Renal pelvis (tissue), 4 donors: Measurements from ENCODE around the gene AOC3. TPM values are rescaled to one million over a fixed set of nuclear protein-coding genes. Genes with fewer than 3 reads are reported as not detected.
"Not testable (repeated sequence)": the region's sequence is repeated elsewhere in the genome, so short reads cannot be mapped to it uniquely, and the experiment has no call there.

Experiments used
- DNase-seq: peaks from one replicate; pipeline ENCODE4 v3.0.0-alpha.2; 2013
- polyA plus RNA-seq, 3 donors: library from polyadenylated mRNA; unstranded; fragments of 120-200 nt; gene quantifications; one replicate each; pipeline ENCODE4 v1.2.1, GENCODE V29; 2013; ENCODE audit not compliant: insufficient read length in 3 of 3

AOC3 gene
- polyA plus RNA-seq, 3 donors: 5.4 to 6.2 (median 5.5) TPM

DNA sequence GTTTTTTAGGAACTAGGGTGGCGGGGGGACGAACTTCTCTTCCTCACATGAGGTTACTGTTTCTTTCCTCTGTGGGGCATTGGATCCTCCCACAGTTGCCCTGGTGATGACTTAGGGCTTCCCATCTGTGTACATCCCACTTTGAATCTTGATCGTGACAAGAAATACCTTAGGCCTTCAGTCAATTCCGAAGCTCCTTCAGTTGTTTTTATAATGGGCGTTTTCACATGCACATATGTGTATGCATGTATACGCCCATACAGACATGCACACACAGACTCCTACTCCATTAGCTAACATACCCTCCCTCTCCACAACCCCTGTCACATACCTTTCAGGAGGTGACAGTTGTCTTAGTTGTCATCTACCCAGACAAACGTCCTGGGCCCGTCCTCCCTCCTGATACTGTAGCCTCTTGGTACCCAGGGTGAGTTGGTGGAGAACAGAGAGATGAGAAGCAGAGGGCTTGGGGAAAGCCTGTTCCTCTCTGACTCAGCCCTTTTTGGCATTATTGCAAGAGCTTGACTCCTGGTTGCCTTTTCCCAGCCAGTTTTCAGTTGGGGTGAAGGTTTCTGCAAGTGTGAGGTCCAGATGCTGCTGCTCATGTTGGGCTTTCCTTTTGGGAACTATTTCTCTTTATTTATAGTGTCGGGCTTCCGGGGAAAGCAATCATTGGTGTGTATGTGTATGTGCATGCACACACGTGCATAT lies 8.9 kb upstream of the AOC3 start:
- DNase-seq: no peak

DNA sequence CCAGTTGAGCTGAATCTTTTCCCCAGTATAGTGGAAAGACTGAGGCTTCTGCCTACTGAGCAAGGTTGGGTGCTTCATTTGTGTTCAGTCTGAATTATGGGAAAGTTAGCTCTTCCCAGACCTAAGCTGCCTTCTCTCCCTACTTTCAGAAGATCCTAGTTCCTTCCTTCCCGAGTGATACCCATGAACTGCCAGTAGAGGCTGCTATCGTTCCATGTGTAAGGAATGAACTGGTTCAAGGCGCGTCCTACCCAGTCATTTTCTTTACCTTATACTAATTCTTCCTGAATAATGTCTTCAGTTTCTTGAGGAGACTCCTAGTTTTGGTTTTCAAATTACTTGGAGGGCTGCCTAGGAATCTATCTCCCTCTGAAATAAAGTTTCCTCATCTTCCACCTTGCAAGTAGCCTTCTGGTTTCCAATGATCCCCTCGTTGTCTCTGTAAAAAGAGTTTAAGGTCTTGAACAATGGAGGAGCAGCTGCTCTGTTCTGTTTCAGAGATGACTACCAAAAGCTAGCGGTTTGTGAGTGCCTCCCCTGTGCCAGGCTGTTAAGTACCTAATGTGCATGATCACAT lies 7.6 kb upstream of the AOC3 start:
- DNase-seq: peak; percentile 69

- no peak for DNase-seq
These were observed 6.7 kb upstream of the AOC3 start, which contains the start of gene AOC2 for GRCh38 chr17:42844271-42844670. Gene AOC2 (plus strand): TSS chr17:42844580. CDS start chr17:42844627, 47 bp downstream.

GRCh38 chr17:42844761-42845555 lies 6.0 kb upstream of the AOC3 start:
- DNase-seq: no peak

GRCh38 chr17:42845556-42845917 lies 5.5 kb upstream of the AOC3 start:
- DNase-seq: no peak

DNA sequence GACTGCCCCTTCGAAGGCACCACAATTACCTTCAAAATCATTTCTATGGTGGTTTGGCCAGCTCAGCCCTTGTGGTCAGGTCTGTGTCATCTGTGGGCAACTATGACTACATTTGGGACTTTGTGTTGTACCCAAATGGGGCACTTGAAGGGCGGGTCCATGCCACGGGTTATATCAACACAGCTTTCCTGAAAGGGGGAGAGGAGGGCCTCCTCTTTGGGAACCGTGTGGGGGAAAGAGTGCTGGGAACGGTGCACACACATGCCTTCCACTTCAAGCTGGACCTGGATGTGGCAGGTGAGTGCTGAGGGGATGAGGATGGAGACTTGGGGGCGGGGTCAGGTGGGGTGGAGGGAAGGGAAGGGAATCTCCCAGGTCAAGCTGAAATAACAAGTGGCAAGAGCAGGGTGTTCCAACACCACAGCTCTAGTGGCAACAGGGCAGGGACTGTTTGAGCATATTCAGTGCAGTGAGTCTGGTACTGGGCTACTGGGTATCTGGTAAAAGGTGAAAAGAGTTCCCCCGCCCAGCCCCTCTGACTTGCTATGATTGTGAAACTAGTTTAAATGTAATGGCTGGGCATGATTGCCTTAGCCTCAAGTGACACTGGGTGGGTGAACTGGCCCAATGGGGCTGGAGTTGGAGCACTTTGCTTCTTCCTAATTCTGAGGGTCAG lies 4.9 kb upstream of the AOC3 start:
- DNase-seq: no peak

GRCh38 chr17:42846594-42847280 lies 4.3 kb upstream of the AOC3 start:
- DNase-seq: no peak

- DNase-seq: no peak
These were observed 2.9 kb upstream of the AOC3 start for GRCh38 chr17:42848093-42848492.

DNA sequence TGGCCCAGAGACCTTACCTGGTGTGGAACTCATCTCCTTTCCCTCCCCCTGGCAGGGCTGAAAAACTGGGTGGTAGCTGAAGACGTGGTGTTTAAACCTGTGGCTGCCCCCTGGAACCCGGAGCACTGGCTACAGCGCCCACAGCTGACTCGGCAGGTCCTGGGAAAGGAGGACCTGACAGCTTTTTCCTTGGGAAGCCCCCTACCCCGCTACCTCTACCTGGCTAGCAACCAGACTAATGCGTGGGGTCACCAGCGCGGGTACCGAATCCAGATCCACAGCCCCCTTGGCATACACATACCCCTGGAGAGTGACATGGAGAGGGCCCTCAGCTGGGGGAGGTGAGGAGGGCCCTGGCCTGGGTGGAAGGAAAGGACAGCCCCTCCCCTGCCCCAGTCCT lies 2.0 kb upstream of the AOC3 start:
- DNase-seq: no peak

- no peak for DNase-seq
These were observed 1.4 kb upstream of the AOC3 start for GRCh38 chr17:42849451-42850181.

GRCh38 chr17:42851371-42852240 lies 607 bp downstream of the AOC3 start:
- not testable (repeated sequence) for DNase-seq

DNA sequence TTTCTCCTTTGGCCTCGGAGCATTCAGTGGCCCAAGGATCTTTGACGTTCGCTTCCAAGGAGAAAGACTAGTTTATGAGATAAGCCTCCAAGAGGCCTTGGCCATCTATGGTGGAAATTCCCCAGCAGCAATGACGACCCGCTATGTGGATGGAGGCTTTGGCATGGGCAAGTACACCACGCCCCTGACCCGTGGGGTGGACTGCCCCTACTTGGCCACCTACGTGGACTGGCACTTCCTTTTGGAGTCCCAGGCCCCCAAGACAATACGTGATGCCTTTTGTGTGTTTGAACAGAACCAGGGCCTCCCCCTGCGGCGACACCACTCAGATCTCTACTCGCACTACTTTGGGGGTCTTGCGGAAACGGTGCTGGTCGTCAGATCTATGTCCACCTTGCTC lies 1.4 kb downstream of the AOC3 start:
- no peak for DNase-seq

DNA sequence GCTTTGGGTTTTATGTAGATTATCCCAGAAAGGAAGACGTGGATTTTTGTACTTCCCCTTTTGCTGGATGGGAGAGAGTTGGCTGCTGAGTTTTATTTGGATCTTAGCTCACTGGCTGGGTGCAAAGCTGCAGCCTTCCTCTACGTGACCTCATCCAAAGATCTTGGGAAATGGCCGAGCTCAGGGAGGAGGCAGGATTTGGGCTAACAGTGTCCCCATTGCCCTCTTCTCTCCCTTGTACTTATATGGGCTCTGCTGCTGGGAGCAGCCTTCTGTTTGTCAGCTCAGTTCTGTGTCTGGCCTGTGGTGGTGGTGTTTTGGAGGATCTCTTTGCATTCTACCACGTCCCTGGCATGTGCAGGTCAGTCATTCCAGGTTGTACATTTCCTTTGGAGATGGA lies 2.0 kb downstream of the AOC3 start:
- DNase-seq: no peak

GRCh38 chr17:42853597-42853967 lies 2.6 kb downstream of the AOC3 start:
- DNase-seq: no peak

DNA sequence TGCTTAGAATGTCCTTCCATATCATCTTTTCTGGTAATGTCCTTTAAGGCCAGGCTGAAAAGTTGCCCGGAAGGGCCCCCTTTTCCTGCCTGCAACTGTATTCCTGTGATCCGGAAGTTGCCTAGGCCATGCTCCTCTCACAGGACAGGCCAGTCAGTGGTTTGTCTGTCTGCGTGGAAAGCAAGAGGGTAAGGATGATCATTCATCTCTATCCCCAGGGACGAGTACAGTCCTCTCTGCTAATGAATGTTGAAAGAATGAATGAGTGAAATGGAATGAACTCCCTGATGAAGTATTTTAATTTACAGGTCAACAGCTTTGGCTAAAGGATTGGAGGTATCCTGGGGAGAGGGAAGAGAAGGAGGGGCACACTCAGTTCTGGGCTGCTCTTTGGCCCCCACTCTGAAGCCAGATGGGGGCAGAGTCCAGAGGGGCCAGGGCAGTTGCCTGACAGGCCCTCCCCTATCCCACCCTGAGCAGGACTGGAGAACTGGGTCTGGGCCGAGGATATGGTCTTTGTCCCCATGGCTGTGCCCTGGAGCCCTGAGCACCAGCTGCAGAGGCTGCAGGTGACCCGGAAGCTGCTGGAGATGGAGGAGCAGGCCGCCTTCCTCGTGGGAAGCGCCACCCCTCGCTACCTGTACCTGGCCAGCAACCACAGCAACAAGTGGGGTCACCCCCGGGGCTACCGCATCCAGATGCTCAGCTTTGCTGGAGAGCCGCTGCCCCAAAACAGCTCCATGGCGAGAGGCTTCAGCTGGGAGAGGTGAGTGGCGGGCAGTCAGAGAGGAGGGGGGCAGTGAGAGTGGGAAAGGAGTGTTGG lies 3.2 kb downstream of the AOC3 start:
- DNase-seq: no peak

GRCh38 chr17:42855048-42855596 lies 4.1 kb downstream of the AOC3 start:
- no peak for DNase-seq

DNA sequence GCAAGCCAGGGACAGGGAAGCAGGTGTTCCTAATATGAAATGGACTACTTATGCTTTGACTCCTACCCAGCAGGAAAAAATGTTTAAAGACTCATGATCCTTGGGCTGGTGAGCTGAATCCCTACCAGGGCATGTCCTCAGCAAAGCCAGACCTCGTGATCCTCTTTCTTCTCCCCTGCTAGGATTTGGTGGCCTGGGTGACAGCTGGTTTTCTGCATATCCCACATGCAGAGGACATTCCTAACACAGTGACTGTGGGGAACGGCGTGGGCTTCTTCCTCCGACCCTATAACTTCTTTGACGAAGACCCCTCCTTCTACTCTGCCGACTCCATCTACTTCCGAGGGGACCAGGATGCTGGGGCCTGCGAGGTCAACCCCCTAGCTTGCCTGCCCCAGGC lies 5.1 kb downstream of the AOC3 start:
- DNase-seq: not testable (repeated sequence)

DNA sequence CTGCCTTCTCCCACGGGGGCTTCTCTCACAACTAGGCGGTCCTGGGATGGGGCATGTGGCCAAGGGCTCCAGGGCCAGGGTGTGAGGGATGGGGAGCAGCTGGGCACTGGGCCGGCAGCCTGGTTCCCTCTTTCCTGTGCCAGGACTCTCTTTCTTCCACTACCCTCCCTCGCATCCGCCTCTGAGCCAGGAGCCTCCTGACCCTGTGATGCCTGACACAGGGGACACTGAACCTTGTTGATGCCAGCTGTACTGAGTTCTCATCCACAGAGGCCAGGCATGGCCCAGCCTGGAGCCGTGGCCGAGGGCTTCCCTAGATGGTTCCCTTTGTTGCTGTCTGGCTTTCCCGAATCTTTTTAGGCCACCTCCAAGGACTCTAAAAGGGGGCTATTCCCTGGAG lies 5.5 kb downstream of the AOC3 start:
- DNase-seq: not testable (repeated sequence)

DNA sequence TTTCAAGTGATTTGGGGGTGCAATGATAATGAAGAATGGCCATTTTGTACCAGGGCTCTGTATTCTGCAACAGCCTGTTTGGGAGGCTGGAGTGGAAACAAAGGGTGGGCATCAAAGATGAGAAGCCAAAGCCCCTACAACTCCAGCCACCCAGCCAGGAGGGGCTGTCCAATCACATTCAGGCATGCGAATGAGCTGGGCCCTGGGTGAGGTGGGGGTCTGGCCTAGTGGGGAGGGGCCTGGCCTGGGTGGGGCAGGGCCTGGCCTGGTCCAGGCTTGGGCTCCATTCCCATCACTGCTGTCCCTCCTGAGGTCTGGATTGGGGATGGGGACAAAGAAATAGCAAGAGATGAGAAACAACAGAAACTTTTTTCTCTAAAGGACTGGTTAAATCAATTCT lies 6.4 kb downstream of the AOC3 start:
- no peak for DNase-seq
